Heart left ventricle (tissue), 13 donors: Measurements from ENCODE around the gene METTL18.

ENCODE experiments used
- POLR2A ChIP-seq, 2 donors: fragments of 450-650 bp; IDR thresholded peaks; one replicate each; pipeline ENCODE4 v1.6.1; 2017; ENCODE audit warnings: antibody characterized with exemption in 2 of 2, mild to moderate bottlenecking in 2 of 2, moderate library complexity in 2 of 2
- TF ChIP-seq, protein P1 (sequence below), 12 donors: fragments of 200-600 bp; sonication (generic) in 4 of 12; IDR thresholded peaks; one replicate each; pipeline versions ENCODE4 v1.5.0 to v1.8.0; 2018 to 2022; ENCODE audit warnings: antibody characterized with exemption in 12 of 12, mild to moderate bottlenecking in 5 of 12
- donor health status: ischemic (EF 13 %, LVEDD 7.1; RV severe dilation, severe dysfunction).
- donor health status: DM: no; HTN: yes; CAD: no.
- donor health status: DM: no; HTN: no; CAD: no.
- donor health status: ischemic (EF 25% LVEDD 6.9; RV normal size, moderate dysfunction).
- donor health status: ischemic (EF 25% LVEDD 5.7; RV mildly dilated, moderate dysfunction).
- donor health status: ischemic (EF 35%, LVEDD 5.7; RV mildly dilated, moderate dysfunction).
- donor health status: nonischemic (EF 11% LVEDD 7.7; RV severe dilation, severe dysfunction).
- donor health status: DM: yes; HTN: yes; CAD: no.
- donor health status: PGD.
- donor health status: ischemic (EF 29% LVEDD 5.4; RV normal size, mild dysfunction).
- donor health status: nonischemic (EF 23%, LVEDD 6.1; RV moderate dilation, normal function).

DNA sequence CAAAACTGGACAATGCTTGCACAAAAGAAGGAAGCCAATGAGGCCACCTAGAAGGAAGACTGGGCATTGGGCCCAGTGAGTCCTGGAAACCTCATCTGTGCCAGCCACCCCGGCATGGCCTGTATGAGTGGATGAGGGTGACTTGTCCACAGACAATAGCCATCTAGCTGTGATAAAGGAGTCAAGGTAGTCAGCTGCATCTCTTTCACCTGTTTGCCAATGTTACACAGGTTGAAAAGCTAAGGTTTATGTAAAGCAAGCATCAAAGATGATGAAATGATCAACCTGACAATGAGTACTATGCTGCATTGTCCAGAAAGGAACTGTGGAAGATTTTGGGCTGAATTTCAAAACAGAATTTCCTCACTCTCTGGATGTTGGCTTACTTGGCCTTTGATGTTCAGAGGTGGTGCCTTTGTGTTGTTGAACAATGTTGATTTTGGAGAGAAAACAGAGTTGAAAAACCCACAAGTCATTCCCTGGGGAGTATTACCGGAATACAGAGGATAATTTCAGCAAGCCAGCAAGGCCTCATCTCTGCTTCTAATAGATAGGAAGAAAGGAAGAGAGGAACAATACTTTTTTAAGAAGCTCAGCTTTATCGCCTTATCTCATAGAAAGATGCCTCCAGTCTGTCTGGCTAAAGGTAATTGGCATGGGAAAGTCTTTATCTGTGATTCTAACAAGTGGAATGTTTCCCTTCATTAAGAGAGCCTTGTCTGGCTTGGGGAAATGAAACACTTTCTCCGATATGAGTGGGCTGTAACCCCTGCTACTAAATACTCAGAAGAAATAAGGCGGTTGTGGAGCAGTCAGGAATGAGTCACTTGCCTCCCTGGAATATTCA, 49.5 kb downstream of the METTL18 start:
- TF ChIP-seq, protein P1, sequence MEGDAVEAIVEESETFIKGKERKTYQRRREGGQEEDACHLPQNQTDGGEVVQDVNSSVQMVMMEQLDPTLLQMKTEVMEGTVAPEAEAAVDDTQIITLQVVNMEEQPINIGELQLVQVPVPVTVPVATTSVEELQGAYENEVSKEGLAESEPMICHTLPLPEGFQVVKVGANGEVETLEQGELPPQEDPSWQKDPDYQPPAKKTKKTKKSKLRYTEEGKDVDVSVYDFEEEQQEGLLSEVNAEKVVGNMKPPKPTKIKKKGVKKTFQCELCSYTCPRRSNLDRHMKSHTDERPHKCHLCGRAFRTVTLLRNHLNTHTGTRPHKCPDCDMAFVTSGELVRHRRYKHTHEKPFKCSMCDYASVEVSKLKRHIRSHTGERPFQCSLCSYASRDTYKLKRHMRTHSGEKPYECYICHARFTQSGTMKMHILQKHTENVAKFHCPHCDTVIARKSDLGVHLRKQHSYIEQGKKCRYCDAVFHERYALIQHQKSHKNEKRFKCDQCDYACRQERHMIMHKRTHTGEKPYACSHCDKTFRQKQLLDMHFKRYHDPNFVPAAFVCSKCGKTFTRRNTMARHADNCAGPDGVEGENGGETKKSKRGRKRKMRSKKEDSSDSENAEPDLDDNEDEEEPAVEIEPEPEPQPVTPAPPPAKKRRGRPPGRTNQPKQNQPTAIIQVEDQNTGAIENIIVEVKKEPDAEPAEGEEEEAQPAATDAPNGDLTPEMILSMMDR (IDR thresholded peaks at IDR 0.05) = no peak
- no peak for TF ChIP-seq POLR2A (IDR thresholded peaks at IDR 0.05)
